Activated CD4-positive, alpha-beta T cell treated with anti-CD3 and anti-CD28 coated beads, Interleukin-2, amount 50 U/mL, for 16 hours (primary cell): Measurements from ENCODE around the gene ZDHHC11.
"Not testable (repeated sequence)": the region's sequence is repeated elsewhere in the genome, so short reads cannot be mapped to it uniquely, and the experiment has no call there.

Source experiments
- DNase-seq: peaks from one replicate; pipeline ENCODE4 v3.0.0-alpha.2; 2020

The ZDHHC11 gene

GRCh38 chr5:842402-843221 lies 8.2 kb downstream of the ZDHHC11 start:
- not testable (repeated sequence) for DNase-seq

GRCh38 chr5:841531-842401 lies 9.0 kb downstream of the ZDHHC11 start:
- DNase-seq, result not testable (repeated sequence)

GRCh38 chr5:840974-841435 lies 9.8 kb downstream of the ZDHHC11 start:
- DNase-seq, result not testable (repeated sequence)

GRCh38 chr5:840118-840973 lies 10.4 kb downstream of the ZDHHC11 start:
- not testable (repeated sequence) for DNase-seq

DNA sequence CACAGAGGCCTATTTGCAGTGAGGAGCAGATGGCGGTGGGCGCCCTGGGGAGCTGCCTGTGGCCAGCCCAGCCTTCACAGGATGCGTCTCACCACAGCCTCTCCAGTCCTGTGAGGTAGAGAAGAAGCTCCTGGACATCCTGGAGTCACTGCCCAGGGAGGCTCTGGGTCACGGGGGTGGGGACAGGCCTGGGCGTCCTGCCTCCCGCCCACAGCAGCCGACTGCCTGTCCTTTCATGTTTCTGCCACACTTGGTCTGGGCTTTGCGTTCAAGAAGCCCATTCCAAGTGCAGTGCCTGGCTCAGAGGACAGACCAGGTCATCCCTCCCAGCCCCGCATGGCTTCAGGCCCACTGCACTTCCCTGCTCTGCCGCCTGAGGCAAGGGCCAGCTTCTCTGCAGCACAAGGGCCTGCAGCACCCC lies 12.3 kb downstream of the ZDHHC11 start:
- DNase-seq, result not testable (repeated sequence)

GRCh38 chr5:837621-838121 lies 13.1 kb downstream of the ZDHHC11 start:
- DNase-seq, result not testable (repeated sequence)

DNA sequence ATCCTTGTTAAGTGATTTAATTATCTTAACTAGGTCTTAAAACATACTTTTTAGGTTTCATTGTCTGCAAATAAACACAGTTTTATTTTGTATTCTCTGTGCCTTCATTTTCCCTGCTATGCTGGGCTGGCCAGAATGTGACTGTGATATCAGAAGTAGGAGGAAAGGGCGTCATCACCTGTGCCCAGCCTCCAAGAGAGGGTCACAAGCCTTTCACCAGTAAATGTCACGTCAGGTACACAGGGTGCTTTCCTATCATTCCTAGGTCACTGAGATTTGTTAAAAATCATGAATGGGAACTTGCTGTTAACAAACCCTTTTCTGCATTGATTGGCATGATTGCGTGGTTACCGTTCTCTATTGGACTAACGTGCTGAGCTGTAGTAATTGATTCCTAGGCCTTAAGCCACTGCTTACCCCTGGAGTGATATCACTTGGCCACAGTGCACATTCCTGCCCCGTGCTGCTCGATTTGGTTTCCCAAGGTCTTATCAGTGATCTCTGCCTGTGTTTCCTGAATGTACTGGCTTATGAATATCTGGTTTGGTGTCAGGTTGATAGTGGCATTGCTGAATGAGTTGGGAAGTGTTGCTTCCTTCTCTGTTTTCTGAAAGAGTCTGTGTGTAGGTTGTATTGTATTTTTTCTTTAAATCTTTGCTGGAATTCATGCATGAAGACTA lies 14.7 kb downstream of the ZDHHC11 start:
- DNase-seq, result not testable (repeated sequence)

DNA sequence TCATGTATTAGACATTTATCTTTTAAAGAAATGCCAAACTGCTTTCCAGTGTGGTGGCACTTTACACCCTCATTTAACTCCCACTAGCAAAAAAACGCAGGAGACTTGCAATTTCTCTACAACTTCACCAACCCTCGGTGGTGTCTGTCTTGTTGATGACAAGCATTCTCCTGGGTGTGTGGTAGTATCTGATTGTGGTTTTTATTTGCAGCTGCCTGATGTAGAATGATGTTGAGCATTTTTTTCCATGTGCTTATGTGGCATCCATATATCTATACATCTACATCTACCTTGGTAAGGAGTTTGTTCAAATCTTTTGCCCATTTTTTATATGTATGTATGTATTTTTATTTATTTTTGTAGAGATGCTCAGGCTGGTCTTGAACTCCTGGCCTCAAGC lies 16.8 kb downstream of the ZDHHC11 start:
- DNase-seq, result not testable (repeated sequence)

- not testable (repeated sequence) for DNase-seq
Measured at GRCh38 chr5:828194-828593, 22.6 kb downstream of the ZDHHC11 start.

DNA sequence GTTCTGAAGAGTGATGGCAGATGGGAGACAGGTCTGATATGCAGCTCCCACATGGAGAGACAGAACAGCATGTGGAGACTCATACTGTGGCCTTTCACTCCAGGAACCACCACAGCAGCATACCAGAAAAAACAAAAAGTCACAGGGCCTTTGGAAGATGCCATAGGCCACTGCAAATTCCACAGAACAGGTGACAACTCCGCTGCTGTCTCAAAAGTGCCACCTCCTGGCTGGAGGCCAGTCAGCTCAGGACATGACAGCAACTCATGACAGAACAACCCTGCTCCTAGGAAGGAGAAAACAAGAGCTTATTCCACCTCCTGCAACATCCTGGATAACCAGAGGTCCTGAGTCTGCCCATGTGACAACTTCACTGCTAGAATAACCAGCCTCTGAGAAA lies 25.2 kb downstream of the ZDHHC11 start:
- not testable (repeated sequence) for DNase-seq

GRCh38 chr5:821504-821903 lies 29.3 kb downstream of the ZDHHC11 start:
- no peak for DNase-seq

DNA sequence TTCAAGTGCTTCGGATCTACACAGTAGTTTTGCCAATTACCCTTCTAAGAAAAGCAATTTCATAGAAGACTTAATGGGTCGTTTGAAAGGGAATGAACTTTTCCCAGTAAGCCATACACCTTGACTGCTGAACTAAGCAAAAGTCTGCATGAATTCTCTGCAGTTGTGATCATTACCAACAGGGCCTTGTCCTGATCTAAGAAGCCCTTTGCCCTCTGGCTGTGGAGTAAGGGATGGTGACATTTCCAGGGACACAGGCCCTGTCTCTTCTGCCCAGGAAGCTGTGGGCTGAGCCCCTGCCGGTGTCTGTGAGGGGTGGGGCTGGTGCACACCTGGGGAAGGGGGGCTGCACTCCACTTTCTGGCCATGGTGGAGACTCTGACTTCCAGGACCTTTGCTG lies 30.5 kb downstream of the ZDHHC11 start:
- DNase-seq, result no peak

DNA sequence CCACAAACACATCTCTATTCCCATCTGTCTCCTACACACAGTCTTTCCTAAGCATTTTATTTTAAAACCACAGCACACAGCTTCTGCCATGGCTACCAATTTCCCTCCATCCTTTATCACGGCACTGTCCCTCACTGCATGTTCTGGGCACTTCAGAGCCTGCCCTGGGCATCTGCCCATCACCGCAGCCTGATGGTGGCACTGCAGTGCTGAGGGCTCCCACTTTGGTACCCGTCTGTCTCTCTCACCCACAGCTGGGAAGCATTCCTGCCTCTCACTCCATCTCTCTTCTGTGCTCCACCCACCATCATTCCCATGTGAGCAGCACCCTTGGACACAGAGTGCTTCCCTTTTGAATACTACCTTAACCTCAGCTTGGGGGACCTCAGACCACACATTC lies 31.7 kb downstream of the ZDHHC11 start:
- DNase-seq, result no peak

GRCh38 chr5:816176-816575 lies 34.6 kb downstream of the ZDHHC11 start:
- no peak for DNase-seq

DNA sequence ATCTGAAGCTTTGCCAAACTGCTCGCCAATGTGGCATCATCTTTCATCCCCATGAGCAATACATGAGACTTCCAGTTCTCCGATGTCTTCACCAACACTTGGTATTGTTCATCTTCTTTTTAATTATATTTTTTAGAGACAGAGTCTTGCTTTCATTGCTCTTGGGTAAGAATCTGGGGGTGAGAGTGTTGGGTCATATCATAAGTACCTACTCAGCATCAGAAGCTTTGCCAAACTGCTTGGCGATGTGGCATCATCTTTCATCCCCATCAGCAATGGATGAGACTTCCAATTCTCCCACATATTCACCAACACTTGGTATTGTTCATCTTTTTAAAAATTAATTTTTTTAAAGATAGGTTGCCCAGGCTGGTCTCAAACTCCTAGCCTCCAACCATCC lies 35.3 kb downstream of the ZDHHC11 start:
- no peak for DNase-seq

GRCh38 chr5:813575-813974 lies 37.2 kb downstream of the ZDHHC11 start:
- not testable (repeated sequence) for DNase-seq

- DNase-seq, result not testable (repeated sequence)
Measured at GRCh38 chr5:811384-811783, 39.4 kb downstream of the ZDHHC11 start.

- not testable (repeated sequence) for DNase-seq
Measured at GRCh38 chr5:807719-808514, 42.9 kb downstream of the ZDHHC11 start.

GRCh38 chr5:801472-801871 lies 49.3 kb downstream of the ZDHHC11 start:
- DNase-seq, result no peak

DNA sequence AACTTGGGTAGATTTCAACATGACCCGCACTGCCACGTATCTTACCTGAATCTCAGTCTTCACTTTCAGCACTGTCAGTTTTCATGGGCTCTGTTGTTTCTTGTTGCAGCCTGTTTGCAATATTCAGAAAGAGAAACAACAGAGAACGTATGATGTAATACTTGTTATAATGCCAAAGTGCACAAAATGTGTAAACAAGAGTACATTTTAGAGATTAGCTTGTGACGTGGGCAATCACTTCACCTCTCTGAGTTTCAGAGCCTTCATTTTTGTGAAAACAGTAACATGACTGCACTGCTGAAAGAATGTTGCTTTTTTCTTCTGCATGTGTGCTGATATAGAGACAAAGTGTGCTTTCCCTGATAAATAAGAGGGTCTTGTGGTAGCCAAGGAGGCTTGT lies 49.7 kb downstream of the ZDHHC11 start:
- DNase-seq, result not testable (repeated sequence)
